Vagina (tissue), 2 donors: ENCODE data around the gene CABP1.

Experiments used
- POLR2AphosphoS5 ChIP-seq, 2 donors: sonication (generic); formaldehyde crosslinking; IDR thresholded peaks; one replicate each; pipeline ENCODE4 v1.9.0; 2017; ENCODE audit warnings: antibody characterized with exemption in 2 of 2, mild to moderate bottlenecking in 2 of 2, low read depth in 1 of 2; ENCODE audit not compliant: insufficient read depth in 1 of 2
- TF ChIP-seq, protein P1 (sequence below), 3 experiments: fragments of 450-650 bp in 2 of 3; fragments of 200-600 bp in 1 of 3; sonication (generic) in 1 of 3; IDR thresholded peaks; one replicate each; pipeline ENCODE4 v1.5.1; 2017 to 2019; ENCODE audit warnings: antibody characterized with exemption in 3 of 3, mild to moderate bottlenecking in 2 of 3, moderate library complexity in 2 of 3

DNA sequence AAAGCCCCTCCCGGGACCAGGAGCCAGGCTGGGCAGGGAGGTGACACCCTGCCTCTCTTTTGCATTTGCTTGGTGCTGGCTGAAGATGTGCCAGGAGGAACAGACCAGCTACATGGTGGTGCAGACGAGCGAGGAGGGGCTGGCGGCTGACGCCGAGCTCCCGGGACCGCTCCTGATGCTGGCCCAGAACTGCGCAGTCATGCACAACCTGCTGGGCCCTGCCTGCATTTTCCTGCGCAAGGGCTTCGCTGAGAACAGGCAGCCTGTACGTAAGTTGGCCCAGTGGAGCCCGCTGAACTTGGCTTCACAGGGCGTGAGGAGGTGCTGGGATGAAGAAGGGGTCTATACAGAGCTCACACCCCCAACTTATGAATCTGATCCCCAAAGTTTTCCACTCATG is 15.6 kb downstream of the CABP1 start:
- TF ChIP-seq, protein P1, sequence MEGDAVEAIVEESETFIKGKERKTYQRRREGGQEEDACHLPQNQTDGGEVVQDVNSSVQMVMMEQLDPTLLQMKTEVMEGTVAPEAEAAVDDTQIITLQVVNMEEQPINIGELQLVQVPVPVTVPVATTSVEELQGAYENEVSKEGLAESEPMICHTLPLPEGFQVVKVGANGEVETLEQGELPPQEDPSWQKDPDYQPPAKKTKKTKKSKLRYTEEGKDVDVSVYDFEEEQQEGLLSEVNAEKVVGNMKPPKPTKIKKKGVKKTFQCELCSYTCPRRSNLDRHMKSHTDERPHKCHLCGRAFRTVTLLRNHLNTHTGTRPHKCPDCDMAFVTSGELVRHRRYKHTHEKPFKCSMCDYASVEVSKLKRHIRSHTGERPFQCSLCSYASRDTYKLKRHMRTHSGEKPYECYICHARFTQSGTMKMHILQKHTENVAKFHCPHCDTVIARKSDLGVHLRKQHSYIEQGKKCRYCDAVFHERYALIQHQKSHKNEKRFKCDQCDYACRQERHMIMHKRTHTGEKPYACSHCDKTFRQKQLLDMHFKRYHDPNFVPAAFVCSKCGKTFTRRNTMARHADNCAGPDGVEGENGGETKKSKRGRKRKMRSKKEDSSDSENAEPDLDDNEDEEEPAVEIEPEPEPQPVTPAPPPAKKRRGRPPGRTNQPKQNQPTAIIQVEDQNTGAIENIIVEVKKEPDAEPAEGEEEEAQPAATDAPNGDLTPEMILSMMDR (IDR thresholded peaks at IDR 0.05): no peak
- TF ChIP-seq POLR2AphosphoS5 (IDR thresholded peaks at IDR 0.05; ENCODE audit: insufficient read depth in 1 of 2, low read depth in 1 of 2): no peak
